HUES48 (cell line): ENCODE measurements around the gene RNF2.

Source experiments
- H3K27ac ChIP-seq: one replicate; pipeline ENCODE4 v1.7.0; 2013; ENCODE audit warnings: low read depth, low read length, inconsistent platforms
- H3K27me3 ChIP-seq: 2 replicates; pipeline ENCODE4 v1.6.1; 2013; ENCODE audit warnings: mild to moderate bottlenecking, low read length; ENCODE audit not compliant: control insufficient read depth, insufficient read depth
- H3K36me3 ChIP-seq: 2 replicates; pipeline ENCODE4 v1.6.1; 2013; ENCODE audit warnings: low read length; ENCODE audit not compliant: control insufficient read depth, insufficient read depth
- H3K4me1 ChIP-seq: 2 replicates; pipeline ENCODE4 v1.6.1; 2013; ENCODE audit warnings: mild to moderate bottlenecking, low read length; ENCODE audit not compliant: control insufficient read depth, insufficient read depth
- H3K4me3 ChIP-seq: 2 replicates; pipeline ENCODE4 v1.5.1; 2013; ENCODE audit warnings: mild to moderate bottlenecking, low read depth, low read length
- H3K9ac ChIP-seq: 2 replicates; pipeline ENCODE4 v1.6.1; 2013; ENCODE audit warnings: mild to moderate bottlenecking, low read depth, low read length, moderate library complexity
- H3K9me3 ChIP-seq: 2 replicates; pipeline ENCODE4 v1.6.1; 2013; ENCODE audit warnings: low read length; ENCODE audit not compliant: control insufficient read depth, insufficient read depth

Gene RNF2

GRCh38 chr1:185069202-185069772 is 23.9 kb downstream of the RNF2 start:
- Histone ChIP-seq H3K27ac (no peak overlapping the region), H3K4me1 (peaks cover 40% of the 10 kb centered on the region), H3K36me3 (no peaks in the 10 kb centered on the region), H3K4me3 (no peak overlapping the region), H3K9ac (no peak overlapping the region), H3K27me3 (no peaks in the 10 kb centered on the region), H3K9me3 (no peaks in the 10 kb centered on the region)

GRCh38 chr1:185070051-185070450 is 24.7 kb downstream of the RNF2 start:
- peaks cover 47% of the 10 kb centered on the region for H3K4me1 ChIP-seq
- H3K27me3 ChIP-seq: no peaks in the 10 kb centered on the region
- no peak overlapping the region for H3K4me3 ChIP-seq
- no peaks in the 10 kb centered on the region for H3K36me3 ChIP-seq
- no peak overlapping the region for H3K9ac ChIP-seq
- H3K27ac ChIP-seq: peak overlapping the region; percentile 6
- no peaks in the 10 kb centered on the region for H3K9me3 ChIP-seq

- peak overlapping the region; percentile 92 for H3K27ac ChIP-seq
These were observed 28.4 kb downstream of the RNF2 start for GRCh38 chr1:185073725-185074124.

GRCh38 chr1:185074307-185074706 is 28.9 kb downstream of the RNF2 start:
- H3K27ac ChIP-seq: peak overlapping the region; percentile 92
- H3K9me3 ChIP-seq: no peaks in the 10 kb centered on the region
- peak overlapping the region; percentile 41; the same call in 1 of the 2 replicates for H3K4me3 ChIP-seq
- peaks cover 56% of the 10 kb centered on the region for H3K4me1 ChIP-seq
- peak overlapping the region; percentile 43; the same call in 1 of the 2 replicates for H3K9ac ChIP-seq
- H3K36me3 ChIP-seq: no peaks in the 10 kb centered on the region
- H3K27me3 ChIP-seq: no peaks in the 10 kb centered on the region

More at GRCh38 chr1:185073725-185074124, 28.4 kb downstream of the RNF2 start:
- H3K27me3 ChIP-seq: no peaks in the 10 kb centered on the region
- H3K36me3 ChIP-seq: no peaks in the 10 kb centered on the region
- 0 out of 2 replicates have a peak overlapping the region, but pooled peaks have one; percentile 41 for H3K4me3 ChIP-seq
- no peaks in the 10 kb centered on the region for H3K9me3 ChIP-seq
- H3K4me1 ChIP-seq: peaks cover 57% of the 10 kb centered on the region
- no peak overlapping the region for H3K9ac ChIP-seq

DNA sequence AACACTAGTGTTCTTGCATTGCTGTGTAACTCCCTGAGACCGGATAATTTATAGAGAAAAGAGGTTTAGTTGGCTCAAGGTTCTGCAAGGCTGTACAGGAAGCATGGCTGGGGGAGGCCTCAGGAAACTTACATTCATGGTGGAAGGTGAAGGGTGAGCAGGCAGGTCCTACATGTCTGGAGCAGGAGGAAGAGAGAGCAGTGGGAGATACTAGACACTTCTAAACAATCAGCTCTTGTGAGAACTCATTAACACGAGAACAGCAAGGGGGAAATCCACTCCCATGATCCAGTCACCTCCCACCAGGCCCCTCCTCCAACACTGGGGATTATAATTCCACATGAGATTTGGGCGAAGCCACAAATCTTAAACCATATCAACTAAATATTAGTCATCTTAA is 30.1 kb downstream of the RNF2 start:
- peaks cover 46% of the 10 kb centered on the region for H3K4me1 ChIP-seq
- peak overlapping the region; percentile 23; the same call in 1 of the 2 replicates for H3K4me3 ChIP-seq
- peak overlapping the region; percentile 92 for H3K27ac ChIP-seq
- H3K9me3 ChIP-seq: no peaks in the 10 kb centered on the region
- no peak overlapping the region for H3K9ac ChIP-seq
- H3K36me3 ChIP-seq: no peaks in the 10 kb centered on the region
- H3K27me3 ChIP-seq: no peaks in the 10 kb centered on the region

DNA sequence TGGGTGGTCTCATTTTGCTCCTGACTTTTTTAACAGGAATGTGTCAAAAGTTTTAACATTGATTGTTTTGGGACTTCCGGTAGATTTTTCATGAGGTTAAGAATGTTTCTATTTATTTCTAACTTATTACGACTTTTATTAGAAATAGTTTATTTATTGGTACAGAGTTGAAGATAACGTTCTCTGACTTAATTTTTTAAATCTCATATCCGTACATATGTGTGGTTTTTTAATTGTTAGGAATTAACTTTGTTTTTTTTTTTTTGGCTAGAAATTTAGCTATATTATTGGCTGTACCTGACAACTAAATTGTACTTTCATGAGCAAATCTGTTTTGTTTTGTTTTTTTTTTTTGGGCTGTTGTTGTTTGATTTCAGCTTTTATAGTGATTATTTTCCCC is 32.0 kb downstream of the RNF2 start:
- H3K36me3 ChIP-seq: no peaks in the 10 kb centered on the region

GRCh38 chr1:185080422-185080821 is 35.1 kb downstream of the RNF2 start:
- Histone ChIP-seq H3K4me1 (peaks cover 15% of the 10 kb centered on the region), H3K9me3 (no peaks in the 10 kb centered on the region), H3K27ac (no peak overlapping the region), H3K27me3 (no peaks in the 10 kb centered on the region), H3K4me3 (no peak overlapping the region), H3K36me3 (no peaks in the 10 kb centered on the region), H3K9ac (no peak overlapping the region)

More for the DNA sequence above, 32.0 kb downstream of the RNF2 start:
- H3K4me1 ChIP-seq: peaks cover 38% of the 10 kb centered on the region
- H3K4me3 ChIP-seq: no peak overlapping the region
- no peak overlapping the region for H3K27ac ChIP-seq
- no peaks in the 10 kb centered on the region for H3K27me3 ChIP-seq
- no peak overlapping the region for H3K9ac ChIP-seq
- no peaks in the 10 kb centered on the region for H3K9me3 ChIP-seq

GRCh38 chr1:185083818-185084217 is 38.5 kb downstream of the RNF2 start:
- Histone ChIP-seq H3K4me1 (peaks cover 11% of the 10 kb centered on the region), H3K9me3 (no peaks in the 10 kb centered on the region), H3K36me3 (peaks cover 17% of the 10 kb centered on the region), H3K9ac (no peak overlapping the region), H3K27ac (no peak overlapping the region), H3K4me3 (no peak overlapping the region), H3K27me3 (no peaks in the 10 kb centered on the region)

DNA sequence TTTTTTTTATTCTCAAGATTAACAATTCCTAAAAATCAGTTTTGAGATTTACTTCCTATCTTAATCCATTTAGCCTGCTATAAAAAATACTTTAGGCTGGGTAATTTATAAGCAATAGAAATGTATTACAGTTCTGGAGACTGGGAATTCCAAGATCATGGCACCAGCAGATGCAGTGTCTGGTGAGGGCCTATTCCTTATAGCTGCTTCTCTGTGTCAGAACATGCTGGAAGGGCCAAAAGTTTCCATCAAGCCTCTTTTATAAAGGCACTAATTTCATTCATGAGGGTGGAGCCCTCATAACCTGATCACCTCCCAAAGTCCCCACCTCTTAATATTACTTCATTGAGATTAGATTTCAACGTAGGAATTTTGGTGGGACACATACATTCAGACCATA is 41.7 kb downstream of the RNF2 start:
- no peak overlapping the region for H3K27ac ChIP-seq
- H3K9me3 ChIP-seq: no peaks in the 10 kb centered on the region
- H3K9ac ChIP-seq: no peak overlapping the region
- H3K4me1 ChIP-seq: peaks cover 11% of the 10 kb centered on the region
- no peak overlapping the region for H3K4me3 ChIP-seq
- peaks cover 32% of the 10 kb centered on the region for H3K36me3 ChIP-seq
- H3K27me3 ChIP-seq: no peaks in the 10 kb centered on the region

GRCh38 chr1:185087746-185088145 is 42.4 kb downstream of the RNF2 start:
- peaks cover 37% of the 10 kb centered on the region for H3K36me3 ChIP-seq
- H3K27ac ChIP-seq: no peak overlapping the region
- H3K27me3 ChIP-seq: no peaks in the 10 kb centered on the region
- peaks cover 11% of the 10 kb centered on the region for H3K4me1 ChIP-seq
- H3K9me3 ChIP-seq: no peaks in the 10 kb centered on the region
- H3K9ac ChIP-seq: no peak overlapping the region
- H3K4me3 ChIP-seq: no peak overlapping the region

DNA sequence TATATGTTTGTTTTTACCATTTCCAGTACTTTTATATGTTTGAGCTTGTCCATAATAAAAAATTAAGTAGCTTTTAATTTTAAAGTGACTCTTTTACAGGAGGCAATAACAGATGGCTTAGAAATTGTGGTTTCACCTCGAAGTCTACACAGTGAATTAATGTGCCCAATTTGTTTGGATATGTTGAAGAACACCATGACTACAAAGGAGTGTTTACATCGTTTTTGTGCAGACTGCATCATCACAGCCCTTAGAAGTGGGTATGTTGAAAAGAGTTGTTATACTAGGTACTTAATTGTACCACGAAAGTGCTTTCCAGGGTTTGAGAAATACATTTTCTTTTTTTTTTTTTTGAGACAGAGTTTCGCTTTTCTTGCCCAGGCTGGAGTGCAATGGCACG is 46.1 kb downstream of the RNF2 start:
- Histone ChIP-seq H3K36me3 (peaks cover 71% of the 10 kb centered on the region), H3K27me3 (no peaks in the 10 kb centered on the region), H3K4me1 (peaks cover 4% of the 10 kb centered on the region), H3K9ac (no peak overlapping the region), H3K4me3 (no peak overlapping the region), H3K27ac (no peak overlapping the region), H3K9me3 (no peaks in the 10 kb centered on the region)
